GM12873 (cell line): ENCODE data around the gene MTF1.

Experiments
- TF ChIP-seq, protein P1 (sequence below): IDR thresholded peaks from 2 replicates; pipeline ENCODE4 v1.5.1; 2012; ENCODE audit warnings: low read depth, mild to moderate bottlenecking, moderate library complexity, low read length, control low read depth; ENCODE audit not compliant: insufficient read depth; ENCODE audit errors: missing control alignments

Gene MTF1

DNA sequence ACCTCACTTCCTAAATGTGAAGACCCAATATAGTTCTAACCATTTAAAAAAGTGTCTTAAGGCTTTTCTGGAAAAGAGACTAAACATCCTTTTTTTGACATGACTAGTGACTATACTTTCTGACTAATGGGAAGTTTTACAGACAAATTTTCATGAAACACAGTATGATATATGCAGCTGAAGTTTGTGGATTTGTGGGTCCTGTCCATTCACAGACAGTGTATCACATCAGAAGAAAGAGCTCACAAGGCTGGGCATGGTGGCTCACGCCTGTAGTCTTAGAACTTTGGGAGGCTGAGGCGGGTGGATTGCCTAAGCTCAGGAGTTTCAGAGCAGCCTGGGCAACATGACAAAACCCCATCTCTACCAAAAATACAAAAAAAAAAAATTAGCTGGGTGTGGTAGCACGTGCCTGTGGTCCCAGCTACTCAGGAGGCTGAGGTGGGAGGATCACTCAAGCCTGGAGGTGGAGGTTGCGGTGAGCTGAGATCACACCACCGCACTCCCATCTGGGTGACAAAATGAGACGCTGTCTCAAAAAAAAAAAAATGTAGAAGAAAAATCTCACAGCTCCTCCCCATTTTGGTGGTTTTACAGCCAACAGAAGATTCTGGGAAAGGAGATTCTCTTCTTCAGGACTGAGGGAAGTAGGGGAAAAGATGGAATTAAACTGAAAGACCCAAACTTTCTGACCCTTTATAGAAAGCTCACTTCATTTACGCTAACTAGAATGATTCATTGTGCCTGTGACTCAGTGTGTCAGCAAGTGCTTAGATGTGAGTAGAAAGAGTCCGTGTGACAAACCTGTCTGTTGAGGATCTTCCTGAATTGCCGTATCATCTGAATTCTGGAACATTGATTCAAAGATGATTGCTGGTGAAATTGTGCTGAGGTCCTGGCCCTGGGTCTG, 36.2 kb downstream of the MTF1 start:
- TF ChIP-seq, protein P1, sequence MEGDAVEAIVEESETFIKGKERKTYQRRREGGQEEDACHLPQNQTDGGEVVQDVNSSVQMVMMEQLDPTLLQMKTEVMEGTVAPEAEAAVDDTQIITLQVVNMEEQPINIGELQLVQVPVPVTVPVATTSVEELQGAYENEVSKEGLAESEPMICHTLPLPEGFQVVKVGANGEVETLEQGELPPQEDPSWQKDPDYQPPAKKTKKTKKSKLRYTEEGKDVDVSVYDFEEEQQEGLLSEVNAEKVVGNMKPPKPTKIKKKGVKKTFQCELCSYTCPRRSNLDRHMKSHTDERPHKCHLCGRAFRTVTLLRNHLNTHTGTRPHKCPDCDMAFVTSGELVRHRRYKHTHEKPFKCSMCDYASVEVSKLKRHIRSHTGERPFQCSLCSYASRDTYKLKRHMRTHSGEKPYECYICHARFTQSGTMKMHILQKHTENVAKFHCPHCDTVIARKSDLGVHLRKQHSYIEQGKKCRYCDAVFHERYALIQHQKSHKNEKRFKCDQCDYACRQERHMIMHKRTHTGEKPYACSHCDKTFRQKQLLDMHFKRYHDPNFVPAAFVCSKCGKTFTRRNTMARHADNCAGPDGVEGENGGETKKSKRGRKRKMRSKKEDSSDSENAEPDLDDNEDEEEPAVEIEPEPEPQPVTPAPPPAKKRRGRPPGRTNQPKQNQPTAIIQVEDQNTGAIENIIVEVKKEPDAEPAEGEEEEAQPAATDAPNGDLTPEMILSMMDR, result no peak

DNA sequence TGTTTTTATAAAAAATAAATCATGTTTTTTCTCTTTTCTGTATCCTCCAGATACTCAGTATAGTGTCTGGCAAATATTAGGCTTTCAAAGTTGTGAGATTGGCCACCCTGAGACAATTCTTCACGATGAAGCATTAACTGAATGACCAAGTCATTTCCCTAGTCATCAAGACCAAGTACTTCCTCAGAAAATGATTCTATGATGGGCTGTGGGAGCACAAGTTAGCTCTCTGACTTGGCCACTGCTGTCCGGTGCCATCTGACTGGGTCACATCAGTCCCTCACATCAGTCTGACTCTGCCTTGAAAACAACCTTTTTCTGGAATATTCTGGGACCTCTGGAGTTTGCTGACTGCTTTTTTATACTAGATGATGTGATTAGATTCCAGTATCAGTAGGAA, 37.9 kb downstream of the MTF1 start:
- TF ChIP-seq, protein P1, result no peak

DNA sequence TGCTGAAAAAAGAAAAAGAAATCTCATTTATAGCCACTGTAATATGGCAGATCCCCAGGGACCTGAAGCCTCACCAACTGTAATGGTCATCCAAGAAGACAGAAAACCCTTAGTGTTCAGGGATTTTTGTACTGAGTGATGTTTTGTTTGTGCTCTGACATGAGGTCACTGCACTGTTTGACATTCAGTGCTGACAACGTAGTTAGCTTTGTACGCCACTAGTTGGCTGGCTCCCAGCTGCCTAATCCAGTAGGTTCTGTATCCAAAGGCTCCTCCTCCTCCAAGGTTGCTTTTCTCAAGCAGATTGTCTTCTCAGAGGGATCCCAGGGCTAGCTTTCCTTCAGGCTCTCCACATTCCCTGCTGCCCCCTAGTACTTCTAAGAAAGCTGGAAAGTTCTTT, 41.9 kb downstream of the MTF1 start:
- TF ChIP-seq, protein P1, result peak; percentile 23

DNA sequence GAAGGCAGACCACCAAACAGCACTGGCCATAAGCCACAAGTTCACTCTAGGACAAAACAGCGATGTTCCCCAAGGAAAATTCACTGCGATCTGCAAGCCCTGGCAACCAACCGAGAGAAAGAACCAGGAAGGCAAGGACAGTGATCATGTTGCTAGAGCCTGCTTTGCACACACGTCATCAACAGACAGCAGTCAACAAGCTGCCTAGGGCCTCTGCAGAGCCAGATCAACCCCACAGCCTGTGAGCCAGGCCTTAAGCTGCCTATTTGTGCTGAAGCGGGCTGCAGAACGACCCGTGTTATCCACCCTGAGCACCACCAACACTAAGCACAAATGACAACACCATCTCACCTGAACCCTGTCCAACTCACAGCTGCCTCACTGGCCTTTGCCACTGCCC, 45.1 kb downstream of the MTF1 start:
- TF ChIP-seq, protein P1, result no peak

DNA sequence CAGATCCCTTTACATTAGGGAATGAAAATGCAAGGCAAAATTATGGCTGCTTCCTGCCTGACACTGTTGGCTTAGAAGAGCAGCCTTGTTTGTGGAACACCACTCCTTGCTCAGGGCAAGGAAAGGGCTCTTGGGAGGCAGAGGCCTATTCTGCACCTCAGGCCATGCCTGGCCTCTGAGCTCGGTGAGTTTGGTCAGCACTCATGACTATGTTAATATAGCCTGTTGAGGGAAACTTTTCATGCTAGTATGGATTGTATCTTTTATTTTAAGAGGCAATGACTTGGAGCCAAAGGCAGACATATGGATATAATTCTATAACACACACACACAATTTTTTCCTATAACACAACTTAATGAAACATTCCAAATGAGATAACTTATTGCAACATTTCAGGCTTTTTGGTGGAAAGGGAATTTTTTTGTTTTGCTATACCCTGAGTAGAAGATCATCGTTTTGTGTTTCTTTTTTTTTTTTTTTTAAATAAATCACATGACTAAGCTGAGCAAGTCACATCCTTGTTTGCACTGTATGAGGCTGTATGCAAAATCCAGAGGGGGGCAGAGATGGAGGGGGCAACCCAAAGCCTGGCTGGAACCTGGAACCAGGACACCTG, 45.8 kb downstream of the MTF1 start:
- TF ChIP-seq, protein P1, result no peak

DNA sequence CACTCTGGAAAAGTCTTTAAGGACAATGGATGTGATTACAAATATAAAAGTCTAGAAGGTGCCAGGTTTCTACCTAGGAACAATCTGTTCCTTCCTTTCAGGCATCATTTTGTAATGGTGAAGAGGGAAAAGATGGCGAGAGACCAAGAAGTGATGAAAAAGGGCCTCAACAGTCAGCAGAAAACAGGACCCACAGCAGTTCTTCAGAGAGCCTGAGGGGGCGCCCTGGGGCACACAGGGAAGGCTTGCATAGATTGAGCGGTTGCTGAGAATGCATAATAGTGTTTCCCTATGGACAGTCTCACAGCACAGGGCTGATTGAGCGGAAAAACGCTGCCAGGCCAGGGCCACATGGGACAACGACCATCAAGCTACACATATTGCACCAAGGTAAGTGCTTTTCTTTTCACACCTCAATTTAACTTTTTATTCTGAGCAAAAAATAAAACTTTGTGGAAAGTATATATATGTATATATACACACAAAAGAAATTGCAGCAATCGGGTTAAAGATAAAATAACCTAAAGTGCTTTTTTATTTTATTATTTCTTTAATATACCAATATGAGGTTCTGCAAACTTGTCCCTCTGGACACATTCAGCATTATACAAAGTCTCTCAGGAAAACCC, 48.3 kb downstream of the MTF1 start:
- TF ChIP-seq, protein P1, result peak; percentile 97

DNA sequence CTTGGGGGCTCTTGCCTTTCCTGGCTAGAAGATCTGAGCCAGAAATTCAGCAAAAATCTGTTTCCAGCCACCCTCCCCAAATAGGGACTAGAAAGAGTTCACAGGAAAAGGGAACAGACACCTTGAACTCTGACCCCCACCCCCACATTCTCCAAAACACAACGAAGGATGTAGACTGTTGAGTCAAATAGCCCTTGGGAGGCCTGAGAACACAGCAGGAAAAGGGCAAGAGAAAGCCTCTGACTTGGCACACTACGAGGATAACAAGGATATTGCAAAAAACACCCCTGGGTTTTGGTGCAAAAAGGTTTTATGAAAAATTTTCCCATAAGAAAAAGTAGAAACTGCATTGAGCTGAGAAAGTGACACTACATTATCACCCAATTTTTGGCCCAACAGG, 49.5 kb downstream of the MTF1 start:
- TF ChIP-seq, protein P1, result no peak
